Measurements from ENCODE around the gene LNP1.

GRCh38 chr3:100352296-100353231 lies 48.8 kb upstream of the LNP1 start:
- no peak for TF ChIP-seq CTCF (IDR thresholded peaks at IDR 0.05)
- TF ChIP-seq POLR2A (IDR thresholded peaks at IDR 0.05), result no peak
- no peak for TF ChIP-seq POLR2AphosphoS5 (IDR thresholded peaks at IDR 0.05)
